HCT116 (cell line): ENCODE results near the gene ORC5. TPM values are rescaled to one million over a fixed set of nuclear protein-coding genes. Genes with fewer than 3 reads are reported as not detected.
A peak's percentile ranks its signal among the peaks of the same experiment; 100 is the strongest.

Experiments used
- ATAC-seq: fragments of 200-7000 bp; cut with Tn5 transposase; 2 replicates; pipeline ENCODE4 v1.9.1; 2020; ENCODE audit warnings: mild to moderate bottlenecking, moderate library complexity
- BruUV-seq: library from RNA; stranded (reverse); fragments of 400-500 nt; replicated peaks from 2 replicates; lab custom pipeline; 2021; lab: Mats Ljungman, UMichigan
- CTCF ChIA-PET: fragments of 300-600 bp; sonication (Branson Sonifier 250); formaldehyde crosslinking; loops from one replicate; lab custom pipeline; 2021; ENCODE audit warnings: antibody characterized with exemption; lab: Charles Lee
- POLR2A ChIA-PET: fragments of 300-600, 350-600 bp; sonication (Branson Sonifier 250); formaldehyde crosslinking; loops from one replicate; lab custom pipeline; 2021; ENCODE audit warnings: antibody characterized with exemption; lab: Charles Lee
- RAD21 ChIA-PET, 2 experiments: fragments of 300-600 bp; sonication (Branson Sonifier 250); formaldehyde crosslinking; loops; one replicate each; lab custom pipeline; 2023; ENCODE audit warnings: low total read pairs in 2 of 2; ENCODE audit not compliant: uncharacterized antibody in 2 of 2, unreplicated experiment in 2 of 2, low non-redundant PET in 1 of 2; lab: Charles Lee
- DNase-seq: peaks from one replicate; pipeline ENCODE4 v3.0.0-alpha.2; 2010; ENCODE audit warnings: low read depth, low spot score
- H2AFZ ChIP-seq: fragments of 200-600 bp; shearing (Covaris generic), sonication (generic); 2 replicates; pipeline ENCODE4 v1.6.1; 2017; ENCODE audit warnings: low read depth, mixed run types, mixed read lengths, antibody characterized with exemption, low read length; ENCODE audit not compliant: poor library complexity, severe bottlenecking
- H3K27ac ChIP-seq: 2 replicates; pipeline ENCODE4 v1.5.1; 2012; ENCODE audit warnings: low read depth, low read length
- H3K27me3 ChIP-seq: fragments of 200-600 bp; sonication (generic); 2 replicates; pipeline ENCODE4 v1.6.1; 2016; ENCODE audit warnings: mixed run types, low read length, mixed read lengths; ENCODE audit not compliant: insufficient read depth
- H3K36me3 ChIP-seq, 2 experiments: fragments of 200-500 bp in 1 of 2; fragments of 200-600 bp in 1 of 2; sonication (Bioruptor generic) in 1 of 2; sonication (generic) in 1 of 2; 2 replicates each; pipeline versions ENCODE4 v1.5.1 to v1.6.1; 2014 to 2016; ENCODE audit warnings: low read length in 2 of 2, inconsistent platforms in 1 of 2, mixed read lengths in 1 of 2, mixed run types in 1 of 2; ENCODE audit not compliant: insufficient read depth in 2 of 2, control insufficient read depth in 1 of 2
- H3K4me1 ChIP-seq, 2 experiments: fragments of 200-600 bp in 1 of 2; sonication (generic) in 1 of 2; 2 replicates each; pipeline versions ENCODE4 v1.5.1 to v1.6.1; 2012 to 2017; ENCODE audit warnings: low read length in 2 of 2, inconsistent platforms in 1 of 2, mild to moderate bottlenecking in 1 of 2, mixed read lengths in 1 of 2, mixed run types in 1 of 2, moderate library complexity in 1 of 2; ENCODE audit not compliant: insufficient read depth in 2 of 2, control insufficient read depth in 1 of 2
- H3K4me2 ChIP-seq: fragments of 200-600 bp; sonication (generic); 2 replicates; pipeline ENCODE4 v1.6.1; 2017; ENCODE audit warnings: mixed run types, low read length, mixed read lengths
- H3K4me3 ChIP-seq, 2 experiments: fragments of 200-600 bp in 1 of 2; sonication (generic) in 1 of 2; replicated peaks in 1 of 2; 2 replicates each; pipeline ENCODE4 v1.5.1; 2011 to 2016; ENCODE audit warnings: low read length in 2 of 2, control low read depth in 1 of 2, low read depth in 1 of 2, mild to moderate bottlenecking in 1 of 2, mixed read lengths in 1 of 2, mixed run types in 1 of 2
- H3K79me2 ChIP-seq: fragments of 200-600 bp; sonication (generic); 2 replicates; pipeline ENCODE4 v1.6.1; 2017; ENCODE audit warnings: mild to moderate bottlenecking, mixed run types, low read length, moderate library complexity, mixed read lengths; ENCODE audit not compliant: insufficient read depth
- H3K9ac ChIP-seq: fragments of 200-600 bp; sonication (generic); 2 replicates; pipeline ENCODE4 v1.6.1; 2016; ENCODE audit warnings: low read length, mixed read lengths
- H3K9me2 ChIP-seq: fragments of 200-600 bp; sonication (generic), shearing (Covaris generic); 2 replicates; pipeline ENCODE4 v1.6.1; 2017; ENCODE audit warnings: mixed run types, mild to moderate bottlenecking, moderate library complexity; ENCODE audit not compliant: insufficient read depth
- H3K9me3 ChIP-seq, 2 experiments: fragments of 200-500 bp in 1 of 2; fragments of 200-600 bp in 1 of 2; sonication (Bioruptor generic) in 1 of 2; sonication (generic) in 1 of 2; 2 replicates each; pipeline ENCODE4 v1.6.1; 2014 to 2017; ENCODE audit warnings: low read length in 2 of 2, mixed read lengths in 2 of 2, inconsistent platforms in 1 of 2, low read depth in 1 of 2, mild to moderate bottlenecking in 1 of 2, mixed run types in 1 of 2, moderate library complexity in 1 of 2; ENCODE audit not compliant: control insufficient read depth in 1 of 2, insufficient read depth in 1 of 2
- H4K20me1 ChIP-seq: fragments of 200-600 bp; sonication (generic), shearing (Covaris generic); 2 replicates; pipeline ENCODE4 v1.6.1; 2017; ENCODE audit warnings: mixed run types, mild to moderate bottlenecking, moderate library complexity; ENCODE audit not compliant: insufficient read depth
- CEBPB ChIP-seq: IDR thresholded peaks from 2 replicates; pipeline ENCODE4 v1.6.1; 2012; ENCODE audit warnings: low read depth
- ELF1 ChIP-seq: IDR thresholded peaks from 2 replicates; pipeline ENCODE4 v1.6.1; 2012; ENCODE audit warnings: low read depth, borderline replicate concordance
- EZH2phosphoT487 ChIP-seq: fragments of 200-600 bp; IDR thresholded peaks from 2 replicates; pipeline ENCODE4 v1.6.1; 2018; ENCODE audit warnings: antibody characterized with exemption, borderline replicate concordance
- SIN3A ChIP-seq: IDR thresholded peaks from 2 replicates; pipeline ENCODE4 v1.6.1; 2012; ENCODE audit warnings: low read depth
- TCF7L2 ChIP-seq: IDR thresholded peaks from 2 replicates; pipeline ENCODE4 v1.7.0; 2011; ENCODE audit warnings: borderline replicate concordance, inconsistent platforms; ENCODE audit not compliant: insufficient read depth, insufficient read length; ENCODE audit errors: extremely low read depth
- YY1 ChIP-seq: IDR thresholded peaks from 2 replicates; pipeline ENCODE4 v1.6.1; 2011; ENCODE audit warnings: low read length, low read depth, moderate library complexity, mild to moderate bottlenecking; ENCODE audit not compliant: insufficient replicate concordance; ENCODE audit errors: extremely low read depth
- ZFX ChIP-seq: fragments of 450-650 bp; IDR thresholded peaks from 2 replicates; pipeline ENCODE4 v1.6.1; 2017
- ZNF274 ChIP-seq: fragments of 200-500 bp; sonication (Bioruptor generic); IDR thresholded peaks from 2 replicates; pipeline ENCODE4 v1.6.1; 2014; ENCODE audit warnings: mild to moderate bottlenecking, low read depth, low read length, inconsistent platforms
- intact Hi-C: fragments of 100-400 bp; cut with micrococcal nuclease; formaldehyde crosslinking; loops from 2 replicates; pipeline ENCODE4 v1.10.0; 2022
- total RNA-seq: library from RNA; stranded (reverse); gene quantifications from one replicate; pipeline ENCODE4 v1.2.1, GENCODE V29; 2021; ENCODE audit not compliant: unreplicated experiment
- TF ChIP-seq, protein P1 (sequence below): IDR thresholded peaks from 2 replicates; pipeline ENCODE4 v1.6.1; 2012; ENCODE audit warnings: low read depth
- TF ChIP-seq, protein P2 (sequence below): IDR thresholded peaks from 2 replicates; pipeline ENCODE4 v1.6.1; 2012
- TF ChIP-seq, protein P3 (sequence below), 3 experiments: fragments of 200-600 bp in 1 of 3; sonication (generic) in 1 of 3; IDR thresholded peaks in 2 of 3; conservative IDR thresholded peaks in 1 of 3; 2 replicates each; pipeline ENCODE4 v1.5.1; 2012 to 2017; ENCODE audit warnings: low read depth in 2 of 3, low read length in 2 of 3, antibody characterized with exemption in 1 of 3, borderline replicate concordance in 1 of 3, control low read depth in 1 of 3, mild to moderate bottlenecking in 1 of 3, mixed read lengths in 1 of 3, mixed run types in 1 of 3, moderate library complexity in 1 of 3; ENCODE audit not compliant: insufficient read depth in 1 of 3

The ORC5 gene
- total RNA-seq, 1 experiment from 2014 or later: 30.2 TPM

DNA sequence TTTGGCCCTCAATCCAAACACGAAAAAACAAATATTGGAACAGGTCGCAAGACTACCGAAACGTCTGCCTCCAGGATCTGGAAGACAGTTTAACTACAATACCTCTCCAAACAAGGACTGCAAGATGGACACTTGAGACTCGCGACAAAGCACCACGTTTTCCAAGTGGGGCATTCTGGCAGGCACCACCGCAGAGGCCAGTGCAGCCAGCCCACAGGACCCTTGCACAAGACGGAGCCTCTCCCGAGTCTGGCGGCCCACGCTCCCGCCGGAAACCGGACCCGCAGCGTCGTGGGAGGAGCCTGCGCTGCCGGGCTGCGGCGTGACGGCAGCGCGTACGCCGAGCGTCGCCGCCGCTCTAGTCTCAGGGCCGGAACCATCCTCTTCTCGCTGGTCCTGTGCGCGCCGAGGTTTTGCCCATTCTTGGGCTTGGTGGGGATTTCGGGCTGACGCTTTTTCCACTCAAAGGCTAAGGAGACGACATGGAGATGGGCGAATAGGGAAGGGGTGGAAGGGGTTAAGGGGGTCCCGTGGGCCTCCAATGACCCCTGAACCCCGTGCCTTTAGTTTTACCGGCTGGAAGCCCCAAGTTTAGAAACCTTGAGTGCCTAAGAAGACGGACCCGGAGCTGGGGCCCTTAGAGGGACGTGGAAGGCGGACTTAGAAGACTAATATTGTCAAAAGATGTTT is at the start of gene ORC5 (continued):
- TF ChIP-seq, protein P1, sequence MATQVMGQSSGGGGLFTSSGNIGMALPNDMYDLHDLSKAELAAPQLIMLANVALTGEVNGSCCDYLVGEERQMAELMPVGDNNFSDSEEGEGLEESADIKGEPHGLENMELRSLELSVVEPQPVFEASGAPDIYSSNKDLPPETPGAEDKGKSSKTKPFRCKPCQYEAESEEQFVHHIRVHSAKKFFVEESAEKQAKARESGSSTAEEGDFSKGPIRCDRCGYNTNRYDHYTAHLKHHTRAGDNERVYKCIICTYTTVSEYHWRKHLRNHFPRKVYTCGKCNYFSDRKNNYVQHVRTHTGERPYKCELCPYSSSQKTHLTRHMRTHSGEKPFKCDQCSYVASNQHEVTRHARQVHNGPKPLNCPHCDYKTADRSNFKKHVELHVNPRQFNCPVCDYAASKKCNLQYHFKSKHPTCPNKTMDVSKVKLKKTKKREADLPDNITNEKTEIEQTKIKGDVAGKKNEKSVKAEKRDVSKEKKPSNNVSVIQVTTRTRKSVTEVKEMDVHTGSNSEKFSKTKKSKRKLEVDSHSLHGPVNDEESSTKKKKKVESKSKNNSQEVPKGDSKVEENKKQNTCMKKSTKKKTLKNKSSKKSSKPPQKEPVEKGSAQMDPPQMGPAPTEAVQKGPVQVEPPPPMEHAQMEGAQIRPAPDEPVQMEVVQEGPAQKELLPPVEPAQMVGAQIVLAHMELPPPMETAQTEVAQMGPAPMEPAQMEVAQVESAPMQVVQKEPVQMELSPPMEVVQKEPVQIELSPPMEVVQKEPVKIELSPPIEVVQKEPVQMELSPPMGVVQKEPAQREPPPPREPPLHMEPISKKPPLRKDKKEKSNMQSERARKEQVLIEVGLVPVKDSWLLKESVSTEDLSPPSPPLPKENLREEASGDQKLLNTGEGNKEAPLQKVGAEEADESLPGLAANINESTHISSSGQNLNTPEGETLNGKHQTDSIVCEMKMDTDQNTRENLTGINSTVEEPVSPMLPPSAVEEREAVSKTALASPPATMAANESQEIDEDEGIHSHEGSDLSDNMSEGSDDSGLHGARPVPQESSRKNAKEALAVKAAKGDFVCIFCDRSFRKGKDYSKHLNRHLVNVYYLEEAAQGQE: no peak
- peak; percentile 91 for TF ChIP-seq SIN3A

DNA sequence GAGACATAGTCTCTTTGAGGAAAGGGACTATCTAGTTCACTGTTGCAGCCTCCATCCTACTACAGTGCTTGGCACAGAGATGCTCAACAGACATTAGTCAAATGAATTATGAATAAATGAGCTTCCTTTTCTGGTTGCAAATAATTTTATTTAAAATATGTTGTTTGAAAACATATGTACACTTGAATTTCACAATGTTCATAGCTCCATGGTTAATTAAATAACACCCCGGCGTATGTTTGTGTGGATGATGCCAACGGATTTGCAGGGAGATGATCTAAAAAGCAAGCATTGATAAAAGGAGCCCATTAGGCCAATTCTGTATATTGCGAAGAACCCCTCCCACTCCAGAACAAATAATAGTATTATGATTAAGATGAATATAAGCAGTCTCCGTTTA is 47.8 kb upstream of the ORC5 start:
- no peak for TF ChIP-seq CEBPB
- TF ChIP-seq YY1: no peak
- no peak for TF ChIP-seq ZFX
- TF ChIP-seq EZH2phosphoT487: no peak
- TF ChIP-seq ELF1: no peak
- no peak for TF ChIP-seq TCF7L2
- TF ChIP-seq, protein P2, sequence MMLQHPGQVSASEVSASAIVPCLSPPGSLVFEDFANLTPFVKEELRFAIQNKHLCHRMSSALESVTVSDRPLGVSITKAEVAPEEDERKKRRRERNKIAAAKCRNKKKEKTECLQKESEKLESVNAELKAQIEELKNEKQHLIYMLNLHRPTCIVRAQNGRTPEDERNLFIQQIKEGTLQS: no peak
- TF ChIP-seq, protein P3, sequence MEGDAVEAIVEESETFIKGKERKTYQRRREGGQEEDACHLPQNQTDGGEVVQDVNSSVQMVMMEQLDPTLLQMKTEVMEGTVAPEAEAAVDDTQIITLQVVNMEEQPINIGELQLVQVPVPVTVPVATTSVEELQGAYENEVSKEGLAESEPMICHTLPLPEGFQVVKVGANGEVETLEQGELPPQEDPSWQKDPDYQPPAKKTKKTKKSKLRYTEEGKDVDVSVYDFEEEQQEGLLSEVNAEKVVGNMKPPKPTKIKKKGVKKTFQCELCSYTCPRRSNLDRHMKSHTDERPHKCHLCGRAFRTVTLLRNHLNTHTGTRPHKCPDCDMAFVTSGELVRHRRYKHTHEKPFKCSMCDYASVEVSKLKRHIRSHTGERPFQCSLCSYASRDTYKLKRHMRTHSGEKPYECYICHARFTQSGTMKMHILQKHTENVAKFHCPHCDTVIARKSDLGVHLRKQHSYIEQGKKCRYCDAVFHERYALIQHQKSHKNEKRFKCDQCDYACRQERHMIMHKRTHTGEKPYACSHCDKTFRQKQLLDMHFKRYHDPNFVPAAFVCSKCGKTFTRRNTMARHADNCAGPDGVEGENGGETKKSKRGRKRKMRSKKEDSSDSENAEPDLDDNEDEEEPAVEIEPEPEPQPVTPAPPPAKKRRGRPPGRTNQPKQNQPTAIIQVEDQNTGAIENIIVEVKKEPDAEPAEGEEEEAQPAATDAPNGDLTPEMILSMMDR (IDR thresholded peaks at IDR 0.05 in 2 of 3, conservative IDR thresholded peaks at IDR 0.05 in 1 of 3; ENCODE audit: borderline replicate concordance in 1 of 3, insufficient read depth in 1 of 3, low read depth in 2 of 3, low read length in 2 of 3): no peak
- no peak for TF ChIP-seq ZNF274
- ATAC-seq (no peak), DNase-seq (no peak)
- no peaks in the 10 kb centered on the region for H3K9me3 ChIP-seq
- H3K4me2 ChIP-seq: no peak overlapping the region
- no peaks in the 10 kb centered on the region for H3K36me3 ChIP-seq
- ChIA-PET POLR2A (no interaction called here), RAD21 (no interaction called here), CTCF (no interaction called here)
- BruUV-seq: no TSS peak
- no peak overlapping the region for H2AFZ ChIP-seq
- H3K9me2 ChIP-seq: no peaks in the 10 kb centered on the region
- intact Hi-C loops: no loop called here
- H3K9ac ChIP-seq: no peak overlapping the region
- peaks cover 6% of the 10 kb centered on the region for H3K27me3 ChIP-seq
- H3K4me3 ChIP-seq: no peak overlapping the region
- H4K20me1 ChIP-seq: no peaks in the 10 kb centered on the region
- no peak overlapping the region for H3K27ac ChIP-seq
- H3K4me1 ChIP-seq: no peaks in the 10 kb centered on the region
- no peaks in the 10 kb centered on the region for H3K79me2 ChIP-seq
